ENCODE data around the gene GSTA1. TPM values are rescaled to one million over a fixed set of nuclear protein-coding genes. Genes with fewer than 3 reads are reported as not detected.
"Not testable (repeated sequence)": the region's sequence is repeated elsewhere in the genome, so short reads cannot be mapped to it uniquely, and the experiment has no call there.

GSTA1 gene
- total RNA-seq, result not detected

- H3K27me3 ChIP-seq; intact Hi-C loops (cut with DNase I); H3K9me3 ChIP-seq; H3K4me1 ChIP-seq; H3K36me3 ChIP-seq; H3K27ac ChIP-seq (replicated peaks in 1 of 4); H3K4me3 ChIP-seq; DNase-seq (ENCODE audit: extremely low spot score): not testable (repeated sequence)
- whole genome bisulfite sequencing, result 65% methylated on average over 5 of the region's 5 CpGs
Observed at GRCh38 chr6:52803668-52804255, at the start of gene GSTA1. TSS of gene GSTA1 (minus strand) at chr6:52803816. CDS start at chr6:52799267, 4,549 bp downstream.

GRCh38 chr6:52849137-52849536 lies 45.5 kb upstream of the GSTA1 start:
- no peak overlapping the region for H3K4me3 ChIP-seq
- DNase-seq (ENCODE audit: extremely low spot score), result peak; percentile 77
- intact Hi-C loops (cut with DNase I), result no loop called here
- no peaks in the 10 kb centered on the region for H3K27me3 ChIP-seq
- H3K36me3 ChIP-seq, result no peaks in the 10 kb centered on the region
- no peak overlapping the region for H3K27ac ChIP-seq (replicated peaks in 1 of 4)
- H3K4me1 ChIP-seq, result no peaks in the 10 kb centered on the region
- TF ChIP-seq CTCF (IDR thresholded peaks at IDR 0.05), result no peak
- H3K9me3 ChIP-seq, result no peaks in the 10 kb centered on the region
- WGBS, result 91% methylated on average over 4 of the region's 4 CpGs

- no peaks in the 10 kb centered on the region for H3K36me3 ChIP-seq
- no peak overlapping the region for H3K4me3 ChIP-seq
- WGBS, result 53% methylated on average over 1 of the region's 1 CpG
- no peaks in the 10 kb centered on the region for H3K27me3 ChIP-seq
- TF ChIP-seq POLR2AphosphoS5 (IDR thresholded peaks at IDR 0.05) (no peak), CTCF (IDR thresholded peaks at IDR 0.05) (no peak), EP300 (IDR thresholded peaks at IDR 0.05) (no peak), POLR2A (IDR thresholded peaks at IDR 0.05; ENCODE audit: low read depth) (no peak)
- no peak for DNase-seq (ENCODE audit: extremely low spot score)
- no peaks in the 10 kb centered on the region for H3K9me3 ChIP-seq
- intact Hi-C loops (cut with DNase I), result no loop called here
- no peak overlapping the region for H3K27ac ChIP-seq (replicated peaks in 1 of 4)
- no peaks in the 10 kb centered on the region for H3K4me1 ChIP-seq
Observed at GRCh38 chr6:52846002-52846401, 42.4 kb upstream of the GSTA1 start.

GRCh38 chr6:52843605-52844004 lies 40.0 kb upstream of the GSTA1 start:
- intact Hi-C loops (cut with DNase I), result no loop called here
- no peak overlapping the region for H3K4me3 ChIP-seq
- TF ChIP-seq EP300 (IDR thresholded peaks at IDR 0.05) (no peak), CTCF (IDR thresholded peaks at IDR 0.05) (no peak), POLR2AphosphoS5 (IDR thresholded peaks at IDR 0.05) (no peak), POLR2A (IDR thresholded peaks at IDR 0.05; ENCODE audit: low read depth) (no peak)
- no peak for DNase-seq (ENCODE audit: extremely low spot score)
- H3K27me3 ChIP-seq, result no peaks in the 10 kb centered on the region
- 89% methylated on average over 4 of the region's 4 CpGs for WGBS
- H3K4me1 ChIP-seq, result no peaks in the 10 kb centered on the region
- H3K9me3 ChIP-seq, result no peaks in the 10 kb centered on the region
- no peak overlapping the region for H3K27ac ChIP-seq (replicated peaks in 1 of 4)
- no peaks in the 10 kb centered on the region for H3K36me3 ChIP-seq

GRCh38 chr6:52840763-52841585 lies 37.4 kb upstream of the GSTA1 start, which contains the start of gene GSTA5:
TSS of gene GSTA5 (minus strand) at chr6:52840813.
- intact Hi-C loops (cut with DNase I), result no loop called here
- Histone ChIP-seq H3K9me3 (no peaks in the 10 kb centered on the region), H3K4me1 (no peaks in the 10 kb centered on the region), H3K36me3 (no peaks in the 10 kb centered on the region), H3K4me3 (no peak within 1 kb of the TSS), H3K27ac (replicated peaks in 1 of 4) (no peak within 1 kb of the TSS), H3K27me3 (no peaks in the 10 kb centered on the region)
- DNase-seq (ENCODE audit: extremely low spot score), result peak; percentile 47
- WGBS, result 77% methylated on average over 5 of the region's 5 CpGs
- TF ChIP-seq POLR2AphosphoS5 (IDR thresholded peaks at IDR 0.05) (no peak), CTCF (IDR thresholded peaks at IDR 0.05) (no peak), EP300 (IDR thresholded peaks at IDR 0.05) (no peak), POLR2A (IDR thresholded peaks at IDR 0.05; ENCODE audit: low read depth) (no peak)
